CD4-positive, alpha-beta memory T cell (primary cell): Measurements from ENCODE around the gene TKTL1. TPM values are rescaled to one million over a fixed set of nuclear protein-coding genes. Genes with fewer than 3 reads are reported as not detected.
"Not testable (repeated sequence)": the region's sequence is repeated elsewhere in the genome, so short reads cannot be mapped to it uniquely, and the experiment has no call there.

ENCODE experiments used
- CTCF ChIA-PET: fragments of 350-600 bp; sonication (Branson Sonifier 250); formaldehyde crosslinking; loops from one replicate; lab custom pipeline; 2021; ENCODE audit warnings: inconsistent platforms; ENCODE audit not compliant: partially characterized antibody; lab: Charles Lee
- POLR2A ChIA-PET: fragments of 350-600 bp; sonication (Branson Sonifier 250); formaldehyde crosslinking; loops from one replicate; lab custom pipeline; 2021; ENCODE audit not compliant: partially characterized antibody; lab: Charles Lee
- DNase-seq, 5 donors: peaks; one replicate each; pipeline versions ENCODE4 v3.0.0 to v3.0.0-alpha.2; 2020 to 2022; ENCODE audit warnings: mixed read lengths in 1 of 5
- H3K27ac ChIP-seq: one replicate; pipeline ENCODE4 v1.7.0; 2013; ENCODE audit warnings: low read depth, low read length
- H3K27me3 ChIP-seq: 2 replicates; pipeline ENCODE4 v1.7.0; 2013; ENCODE audit warnings: mild to moderate bottlenecking, low read length, moderate library complexity; ENCODE audit not compliant: insufficient read depth
- H3K36me3 ChIP-seq: 2 replicates; pipeline ENCODE4 v1.7.0; 2013; ENCODE audit warnings: mild to moderate bottlenecking, low read length, moderate library complexity; ENCODE audit not compliant: insufficient read depth
- H3K4me1 ChIP-seq: 2 replicates; pipeline ENCODE4 v1.7.0; 2013; ENCODE audit warnings: mild to moderate bottlenecking, low read length, moderate library complexity; ENCODE audit not compliant: insufficient read depth
- H3K4me3 ChIP-seq, 2 donors: one replicate each; pipeline ENCODE4 v1.7.0; 2013; ENCODE audit warnings: low read length in 2 of 2, mild to moderate bottlenecking in 1 of 2
- H3K9me3 ChIP-seq, 2 donors: one replicate each; pipeline ENCODE4 v1.7.0; 2013; ENCODE audit warnings: low read length in 2 of 2, control low read depth in 1 of 2; ENCODE audit not compliant: control insufficient read depth in 1 of 2
- H3K27ac Mint-ChIP-seq, 7 donors: one replicate each; pipeline ENCODE4 v1.8.0; 2020 to 2021; ENCODE audit warnings: mixed read lengths in 7 of 7, mild to moderate bottlenecking in 6 of 7, inconsistent platforms in 3 of 7, moderate library complexity in 3 of 7
- H3K27me3 Mint-ChIP-seq, 2 donors: one replicate each; pipeline ENCODE4 v1.8.0; 2020 to 2021; ENCODE audit warnings: mixed read lengths in 2 of 2
- H3K36me3 Mint-ChIP-seq, 2 donors: one replicate each; pipeline ENCODE4 v1.8.0; 2020 to 2021; ENCODE audit warnings: mixed read lengths in 2 of 2, inconsistent platforms in 1 of 2, mild to moderate bottlenecking in 1 of 2
- H3K4me1 Mint-ChIP-seq, 4 donors: one replicate each; pipeline ENCODE4 v1.8.0; 2020 to 2021; ENCODE audit warnings: mixed read lengths in 4 of 4, mild to moderate bottlenecking in 1 of 4
- H3K4me3 Mint-ChIP-seq, 8 donors: one replicate each; pipeline ENCODE4 v1.8.0; 2020 to 2021; ENCODE audit warnings: mixed read lengths in 8 of 8, mild to moderate bottlenecking in 7 of 8, moderate library complexity in 6 of 8, inconsistent platforms in 3 of 8
- H3K9me3 Mint-ChIP-seq, 8 donors: one replicate each; pipeline ENCODE4 v1.8.0; 2020 to 2021; ENCODE audit warnings: mixed read lengths in 8 of 8, mild to moderate bottlenecking in 5 of 8, inconsistent platforms in 3 of 8, moderate library complexity in 1 of 8
- intact Hi-C: fragments of 100-400 bp; cut with micrococcal nuclease; formaldehyde crosslinking; loops from one replicate; pipeline ENCODE4 v1.15.1; 2023
- polyA plus RNA-seq, 2 donors: library from polyadenylated mRNA; unstranded; fragments of 300-500 nt; fragmentation: Illumina TruSeq; gene quantifications; one replicate each; pipeline ENCODE4 v1.2.3, GENCODE V29; 2021
- total RNA-seq, 2 experiments: library from RNA; stranded (reverse); gene quantifications; one replicate each; pipeline ENCODE4 v1.2.3, GENCODE V29; 2021

The TKTL1 gene
- total and polyA plus RNA-seq, 4 experiments from 2014 or later: 0.32 to 44.1 (median 10.6) TPM

GRCh38 chrX:154343063-154343462 is 47.5 kb downstream of the TKTL1 start:
- H3K4me3 ChIP-seq, H3K27me3 ChIP-seq, H3K4me1 ChIP-seq, H3K36me3 ChIP-seq, H3K27me3 Mint-ChIP-seq, CTCF ChIA-PET, H3K9me3 Mint-ChIP-seq, DNase-seq, POLR2A ChIA-PET, H3K9me3 ChIP-seq, H3K27ac Mint-ChIP-seq, H3K36me3 Mint-ChIP-seq, H3K4me3 Mint-ChIP-seq, H3K27ac ChIP-seq, intact Hi-C loops: not testable (repeated sequence)
- H3K4me1 Mint-ChIP-seq: peaks cover 6 to 11% (median 8%) of the 10 kb centered on the region in 4 donors

- H3K9me3 Mint-ChIP-seq, H3K4me3 ChIP-seq, H3K4me3 Mint-ChIP-seq, H3K27me3 ChIP-seq, H3K27ac Mint-ChIP-seq, CTCF ChIA-PET, DNase-seq, H3K27me3 Mint-ChIP-seq, POLR2A ChIA-PET, intact Hi-C loops, H3K36me3 ChIP-seq, H3K27ac ChIP-seq, H3K9me3 ChIP-seq: not testable (repeated sequence)
- peaks cover 14% of the 10 kb centered on the region for H3K4me1 ChIP-seq
- H3K4me1 Mint-ChIP-seq: peaks cover 10 to 15% (median 12%) of the 10 kb centered on the region in 4 donors
- H3K36me3 Mint-ChIP-seq: peaks cover 0 to 11% of the 10 kb centered on the region in 2 donors
These were observed 48.0 kb downstream of the TKTL1 start for GRCh38 chrX:154343620-154344019.

- Mint-ChIP-seq H3K4me3 (peak overlapping the region; percentile 6 to 72 (median 45)), H3K4me1 (peaks cover 15 to 58% (median 37%) of the 10 kb centered on the region in 4 donors), H3K27me3 (no peaks in the 10 kb centered on the region), H3K36me3 (peaks cover 3 to 31% of the 10 kb centered on the region in 2 donors), H3K27ac (peak overlapping the region; percentile 77 to 99 (median 90)), H3K9me3 (no peaks in the 10 kb centered on the region)
- Histone ChIP-seq H3K36me3 (peaks cover 36% of the 10 kb centered on the region), H3K27ac (no peak overlapping the region), H3K4me3 (no peak overlapping the region), H3K4me1 (peaks cover 59% of the 10 kb centered on the region), H3K27me3 (no peaks in the 10 kb centered on the region), H3K9me3 (no peaks in the 10 kb centered on the region)
- intact Hi-C loops: no loop called here
- CTCF ChIA-PET: no interaction called here
- POLR2A ChIA-PET: interaction anchor here (0.9 to 12.9 kb wide), 4 partner anchors 18 to 179 kb away, joined by 3 to 245 read pairs (median 5); partner anchors contain the start of gene RPL10
- peak in 3 of 5 donors; percentile 22 to 35 (median 25) for DNase-seq
These were observed 52.5 kb downstream of the TKTL1 start for GRCh38 chrX:154348114-154348531.

GRCh38 chrX:154348646-154349358 is 53.2 kb downstream of the TKTL1 start:
- H3K4me1 Mint-ChIP-seq: peaks cover 17 to 65% (median 41%) of the 10 kb centered on the region in 4 donors
- Histone ChIP-seq H3K27ac (peak overlapping the region; percentile 21), H3K9me3 (no peaks in the 10 kb centered on the region), H3K4me1 (peaks cover 66% of the 10 kb centered on the region), H3K36me3 (peaks cover 43% of the 10 kb centered on the region), H3K27me3 (no peaks in the 10 kb centered on the region), H3K4me3 (no peak overlapping the region)
- H3K27me3 Mint-ChIP-seq: no peaks in the 10 kb centered on the region
- H3K9me3 Mint-ChIP-seq: no peaks in the 10 kb centered on the region
- ChIA-PET CTCF (interaction anchor here (0.9 kb wide), 1 partner anchor 24 kb away, joined by 3 read pairs; no protein-coding TSS in a partner anchor), POLR2A (interaction anchor here (0.8 to 12.9 kb wide), 4 partner anchors 17 to 141 kb away, joined by 3 to 245 read pairs (median 6); partner anchors contain the start of gene RPL10)
- H3K27ac Mint-ChIP-seq: peak overlapping the region; percentile 55 to 99 (median 87)
- H3K4me3 Mint-ChIP-seq: peak overlapping the region in 4 of 8 donors; percentile 15 to 72 (median 48)
- H3K36me3 Mint-ChIP-seq: peaks cover 3 to 31% of the 10 kb centered on the region in 2 donors
- peak in 3 of 5 donors; percentile 15 to 33 (median 18) for DNase-seq
- intact Hi-C loops: no loop called here

- Histone ChIP-seq H3K27ac (peak overlapping the region; percentile 21), H3K9me3 (no peaks in the 10 kb centered on the region), H3K36me3 (peaks cover 49% of the 10 kb centered on the region), H3K27me3 (no peaks in the 10 kb centered on the region), H3K4me3 (no peak overlapping the region), H3K4me1 (peaks cover 72% of the 10 kb centered on the region)
- H3K4me3 Mint-ChIP-seq: peak overlapping the region in 5 of 8 donors; percentile 4 to 51 (median 44)
- intact Hi-C loops: no loop called here
- peaks cover 22 to 71% (median 41%) of the 10 kb centered on the region in 4 donors for H3K4me1 Mint-ChIP-seq
- H3K36me3 Mint-ChIP-seq: peaks cover 3 to 31% of the 10 kb centered on the region in 2 donors
- no peaks in the 10 kb centered on the region for H3K9me3 Mint-ChIP-seq
- H3K27me3 Mint-ChIP-seq: no peaks in the 10 kb centered on the region
- peak in 3 of 5 donors; percentile 20 to 42 (median 20) for DNase-seq
- POLR2A ChIA-PET: interaction anchor here (0.8 to 12.9 kb wide), 4 partner anchors 17 to 140 kb away, joined by 3 to 245 read pairs (median 6); partner anchors contain the start of gene RPL10
- CTCF ChIA-PET: interaction anchor here (0.9 kb wide), 1 partner anchor 24 kb away, joined by 3 read pairs; no protein-coding TSS in a partner anchor
- peak overlapping the region in 6 of 7 donors; percentile 42 to 92 (median 79) for H3K27ac Mint-ChIP-seq
These were observed 53.9 kb downstream of the TKTL1 start for GRCh38 chrX:154349359-154349935.

GRCh38 chrX:154349979-154350378 is 54.4 kb downstream of the TKTL1 start:
- ChIA-PET POLR2A (interaction anchor here (1.0 to 12.9 kb wide), 5 partner anchors 16 to 140 kb away, joined by 3 to 245 read pairs (median 4); partner anchors contain the start of genes EMD and RPL10), CTCF (interaction anchor here (0.9 kb wide), 1 partner anchor 23 kb away, joined by 3 read pairs; no protein-coding TSS in a partner anchor)
- Mint-ChIP-seq H3K4me1 (peaks cover 22 to 72% (median 41%) of the 10 kb centered on the region in 4 donors), H3K27me3 (no peaks in the 10 kb centered on the region), H3K36me3 (peaks cover 3 to 31% of the 10 kb centered on the region in 2 donors), H3K9me3 (no peaks in the 10 kb centered on the region), H3K4me3 (peak overlapping the region in 5 of 8 donors; percentile 4 to 70 (median 33)), H3K27ac (peak overlapping the region; percentile 19 to 92 (median 75))
- Histone ChIP-seq H3K4me3 (no peak overlapping the region), H3K36me3 (peaks cover 55% of the 10 kb centered on the region), H3K27ac (no peak overlapping the region), H3K27me3 (no peaks in the 10 kb centered on the region), H3K4me1 (peaks cover 78% of the 10 kb centered on the region), H3K9me3 (no peaks in the 10 kb centered on the region)
- intact Hi-C loops: no loop called here
- peak in 1 of 5 donors; percentile 33 for DNase-seq
